BE2C (cell line): ENCODE results near the gene HOXB6.

ENCODE experiments used
- DNase-seq: peaks from one replicate; pipeline ENCODE4 v3.0.0-alpha.2; 2020
- H3K27me3 ChIP-seq: fragments of 250-450 bp; sonication (Bioruptor Pico); 2 replicates; pipeline ENCODE4 v1.5.1; 2020; ENCODE audit warnings: mild to moderate bottlenecking
- H3K36me3 ChIP-seq: fragments of 250-450 bp; sonication (Bioruptor Pico); 2 replicates; pipeline ENCODE4 v1.5.1; 2020; ENCODE audit warnings: mild to moderate bottlenecking
- H3K4me1 ChIP-seq: fragments of 250-450 bp; sonication (Bioruptor Pico); 2 replicates; pipeline ENCODE4 v1.5.1; 2020
- H3K4me3 ChIP-seq: 2 replicates; pipeline ENCODE4 v1.5.1; 2011; ENCODE audit warnings: low read depth, low read length
- H3K9me3 ChIP-seq: fragments of 250-450 bp; sonication (Bioruptor Pico); 2 replicates; pipeline ENCODE4 v1.5.1; 2020
- CTCF ChIP-seq: IDR thresholded peaks from 2 replicates; pipeline ENCODE4 v1.5.1; 2012; ENCODE audit warnings: mild to moderate bottlenecking, low read depth, low read length

HOXB6 gene

GRCh38 chr17:48578616-48579470 lies 25.9 kb downstream of the HOXB6 start:
- DNase-seq = no peak
- Histone ChIP-seq H3K4me1 (no peaks in the 10 kb centered on the region), H3K9me3 (no peaks in the 10 kb centered on the region), H3K27me3 (peaks cover 96% of the 10 kb centered on the region), H3K4me3 (no peak overlapping the region), H3K36me3 (no peaks in the 10 kb centered on the region)
- no peak for TF ChIP-seq CTCF

- Histone ChIP-seq H3K36me3 (no peaks in the 10 kb centered on the region), H3K4me1 (no peaks in the 10 kb centered on the region), H3K4me3 (no peak within 1 kb of the TSS), H3K9me3 (no peaks in the 10 kb centered on the region), H3K27me3 (peaks cover 96% of the 10 kb centered on the region)
- TF ChIP-seq CTCF = no peak
- no peak for DNase-seq
Observed at GRCh38 chr17:48577946-48578615, 26.7 kb downstream of the HOXB6 start, which contains the start of gene HOXB4. Gene HOXB4, minus strand, starts transcription at chr17:48578350. Its CDS starts 31 bp downstream, at chr17:48578319.

GRCh38 chr17:48577330-48577945 lies 27.3 kb downstream of the HOXB6 start:
- peaks cover 96% of the 10 kb centered on the region for H3K27me3 ChIP-seq

GRCh38 chr17:48576479-48577309 lies 28.1 kb downstream of the HOXB6 start:
- DNase-seq = no peak
- Histone ChIP-seq H3K27me3 (peaks cover 96% of the 10 kb centered on the region), H3K4me3 (no peak overlapping the region), H3K4me1 (no peaks in the 10 kb centered on the region), H3K9me3 (no peaks in the 10 kb centered on the region), H3K36me3 (no peaks in the 10 kb centered on the region)
- TF ChIP-seq CTCF = no peak

More at GRCh38 chr17:48577330-48577945, 27.3 kb downstream of the HOXB6 start:
- no peaks in the 10 kb centered on the region for H3K9me3 ChIP-seq
- H3K4me1 ChIP-seq = no peaks in the 10 kb centered on the region
- TF ChIP-seq CTCF = no peak
- H3K4me3 ChIP-seq = no peak overlapping the region
- DNase-seq = no peak
- H3K36me3 ChIP-seq = no peaks in the 10 kb centered on the region

- Histone ChIP-seq H3K9me3 (no peaks in the 10 kb centered on the region), H3K4me1 (no peaks in the 10 kb centered on the region), H3K36me3 (no peaks in the 10 kb centered on the region), H3K4me3 (no peak overlapping the region), H3K27me3 (peaks cover 96% of the 10 kb centered on the region)
- DNase-seq = no peak
- no peak for TF ChIP-seq CTCF
Observed at GRCh38 chr17:48575673-48576478, 28.9 kb downstream of the HOXB6 start.
